Stomach (tissue), 4 donors: ENCODE measurements around the gene PHF23.

Experiments used
- CTCF ChIP-seq, 7 experiments: fragments of 450-650 bp in 4 of 7; fragments of 200-600 bp in 3 of 7; sonication (generic) in 3 of 7; IDR thresholded peaks; one replicate each; pipeline ENCODE4 v1.5.1; 2016 to 2019; ENCODE audit warnings: antibody characterized with exemption in 7 of 7, control low read depth in 2 of 7, mild to moderate bottlenecking in 1 of 7
- EP300 ChIP-seq: sonication (generic); formaldehyde crosslinking; IDR thresholded peaks from one replicate; pipeline ENCODE4 v1.6.1; 2017; ENCODE audit warnings: antibody characterized with exemption

GRCh38 chr17:7262192-7262934 is 23.1 kb upstream of the PHF23 start, which contains the start of gene CLDN7:
- TF ChIP-seq CTCF (IDR thresholded peaks at IDR 0.05) (no peak), EP300 (no peak)
